M059J (cell line): ENCODE measurements around the gene SYMPK. TPM values are rescaled to one million over a fixed set of nuclear protein-coding genes. Genes with fewer than 3 reads are reported as not detected.

Experiments used
- DNase-seq: peaks from one replicate; pipeline ENCODE4 v3.0.0-alpha.2; 2012; ENCODE audit warnings: low read depth
- total RNA-seq: library from RNA; depleted of rRNA; stranded (reverse); fragments of >200 nt; shearing (Covaris generic); gene quantifications from 2 replicates; pipeline ENCODE4 v1.2.3, GENCODE V29; 2014

SYMPK gene
- total RNA-seq, 1 experiment from 2014 or later, result 36.5 TPM

DNA sequence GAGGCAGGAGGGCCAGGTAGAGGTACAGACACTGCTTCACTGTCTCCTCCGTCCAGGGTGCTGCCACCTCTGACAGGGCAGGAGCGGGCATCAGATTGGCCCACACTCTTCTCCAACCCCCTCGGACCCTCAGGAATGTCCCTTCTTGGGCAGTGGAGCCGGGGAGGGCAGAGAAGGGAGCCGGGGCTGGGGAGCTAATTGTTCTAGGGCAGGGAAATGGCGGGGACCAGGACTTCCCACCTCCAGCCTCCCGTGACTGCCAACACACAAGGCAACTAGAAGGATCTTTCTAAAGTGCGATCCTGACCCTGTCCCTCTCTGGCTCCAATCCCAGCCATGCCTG, 37.7 kb downstream of the SYMPK start:
- no peak for DNase-seq

DNA sequence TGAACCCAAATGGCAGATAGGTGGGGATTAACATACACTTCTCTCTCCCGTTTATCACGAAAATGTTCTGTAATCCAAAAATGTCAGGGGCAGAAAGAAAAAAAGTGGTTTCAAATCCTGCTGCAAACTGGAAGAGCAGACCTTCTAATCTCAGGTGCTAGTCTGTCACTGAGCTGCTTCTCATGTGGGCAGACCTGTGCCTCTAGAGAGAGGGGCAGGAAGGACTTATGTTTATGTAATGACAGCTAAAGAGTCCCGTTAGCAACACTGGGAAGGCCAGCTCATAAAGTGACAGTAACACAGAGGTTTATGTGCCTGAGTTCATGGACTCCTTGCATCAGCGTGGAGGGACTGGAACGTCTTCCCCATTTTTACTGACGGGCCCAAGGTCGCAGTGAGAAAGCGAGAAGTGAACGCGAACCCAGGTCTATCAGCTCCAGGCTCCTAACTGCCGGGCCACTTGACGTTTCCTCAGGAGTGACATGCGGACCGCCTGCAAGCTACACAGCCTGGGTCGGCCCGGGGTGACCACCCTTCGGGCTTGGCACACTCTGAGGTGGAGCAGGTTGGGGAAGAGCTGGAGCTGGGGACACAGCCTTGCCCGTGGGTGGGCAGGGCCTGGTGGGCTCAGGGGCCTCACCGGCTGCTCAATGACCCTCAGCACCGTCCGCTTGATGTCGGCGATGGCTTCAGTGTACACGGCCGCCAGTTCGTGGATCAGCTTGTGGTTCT, 38.2 kb downstream of the SYMPK start:
- DNase-seq, result no peak

DNA sequence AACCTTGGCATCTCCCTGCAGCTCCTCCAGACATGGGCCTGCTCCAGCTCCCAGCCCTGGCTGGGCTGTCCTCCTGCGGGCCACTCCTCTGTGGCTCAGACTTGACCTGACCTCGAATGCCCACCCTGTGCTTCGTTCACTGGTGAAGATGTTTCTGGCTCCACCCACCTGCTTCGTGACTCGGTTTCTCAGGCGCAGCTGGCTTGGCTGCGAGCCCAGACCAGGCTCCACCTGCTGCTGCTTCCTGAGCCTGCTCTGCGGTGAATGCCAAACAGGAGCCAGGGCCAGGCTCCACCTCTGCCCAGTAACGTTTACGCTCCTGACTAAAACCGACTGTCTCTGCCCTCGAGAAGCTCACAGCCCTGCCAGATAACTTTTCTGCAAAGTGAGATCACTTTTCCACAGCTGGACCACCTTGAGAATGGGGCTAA, 38.9 kb downstream of the SYMPK start:
- no peak for DNase-seq

DNA sequence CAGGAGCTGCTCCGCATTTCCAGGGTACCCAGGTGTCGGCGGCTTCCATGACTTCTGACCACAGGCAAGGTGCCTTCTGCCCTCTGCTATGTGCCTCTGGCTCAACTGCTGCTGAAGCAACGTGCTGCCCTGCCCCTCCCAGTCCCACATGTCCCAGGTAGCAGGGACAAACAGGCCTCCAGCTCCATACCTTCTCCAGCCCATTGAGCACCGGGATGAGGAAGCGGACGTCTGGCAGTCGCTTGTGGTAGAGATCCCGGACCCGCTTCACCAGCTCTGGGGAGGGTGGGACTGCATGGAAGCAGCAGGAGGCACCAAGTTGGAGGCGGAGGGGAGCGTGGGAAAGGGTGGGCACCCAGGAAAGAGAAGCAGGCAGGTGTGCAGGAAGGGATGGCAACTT, 39.8 kb downstream of the SYMPK start:
- DNase-seq, result no peak

- DNase-seq, result no peak
Observed at GRCh38 chr19:45822716-45823115, 40.2 kb downstream of the SYMPK start.

DNA sequence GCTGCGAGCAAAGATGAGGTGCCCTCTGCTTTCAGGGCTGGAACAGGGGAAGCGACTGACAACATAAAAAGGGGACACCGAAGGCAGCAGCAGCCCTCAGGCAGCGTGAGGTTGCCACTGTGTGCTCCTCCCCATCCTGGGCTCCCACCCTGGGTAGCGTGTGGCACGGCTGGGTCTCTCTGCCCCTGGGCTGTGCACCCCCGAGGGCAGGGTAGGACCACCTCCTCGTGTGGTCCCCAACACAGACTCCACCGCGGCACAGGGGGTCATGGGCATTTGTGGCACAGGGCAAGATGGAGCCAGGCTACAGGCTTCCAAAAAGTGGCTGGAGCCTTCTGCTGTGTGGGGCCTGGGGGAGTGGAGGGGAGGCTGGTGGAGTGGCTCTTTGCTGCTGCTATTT, 41.4 kb downstream of the SYMPK start:
- DNase-seq, result no peak

GRCh38 chr19:45821103-45821521, 41.8 kb downstream of the SYMPK start:
- DNase-seq, result no peak

- DNase-seq, result no peak
Observed at GRCh38 chr19:45820413-45821102, 42.4 kb downstream of the SYMPK start.

DNA sequence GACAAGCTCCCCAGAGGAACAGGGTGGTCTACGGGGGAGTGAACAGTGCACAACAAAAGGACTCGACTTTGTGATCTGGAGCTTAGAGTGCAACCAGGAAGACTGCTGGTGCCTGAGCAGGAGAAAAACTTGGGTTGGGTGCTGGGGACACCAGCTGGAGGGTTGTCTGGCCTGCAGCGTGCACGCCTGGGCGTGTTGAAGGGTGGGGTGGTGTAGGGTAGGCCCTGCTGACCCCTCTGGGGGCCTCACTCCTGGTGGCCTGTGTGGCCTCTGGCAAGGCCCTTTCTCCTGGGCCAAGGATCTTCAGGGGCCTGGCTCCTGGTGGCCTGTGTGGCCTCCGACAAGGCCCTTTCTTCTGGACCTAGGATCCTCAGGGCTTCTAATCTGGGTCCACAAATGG, 43.2 kb downstream of the SYMPK start:
- no peak for DNase-seq

- peak; percentile 70 for DNase-seq
Observed at GRCh38 chr19:45817725-45818301, 45.1 kb downstream of the SYMPK start.

- peak; percentile 87 for DNase-seq
Observed at GRCh38 chr19:45817010-45817724, 45.8 kb downstream of the SYMPK start.

- DNase-seq, result no peak
Observed at GRCh38 chr19:45816236-45817009, 46.5 kb downstream of the SYMPK start.

DNA sequence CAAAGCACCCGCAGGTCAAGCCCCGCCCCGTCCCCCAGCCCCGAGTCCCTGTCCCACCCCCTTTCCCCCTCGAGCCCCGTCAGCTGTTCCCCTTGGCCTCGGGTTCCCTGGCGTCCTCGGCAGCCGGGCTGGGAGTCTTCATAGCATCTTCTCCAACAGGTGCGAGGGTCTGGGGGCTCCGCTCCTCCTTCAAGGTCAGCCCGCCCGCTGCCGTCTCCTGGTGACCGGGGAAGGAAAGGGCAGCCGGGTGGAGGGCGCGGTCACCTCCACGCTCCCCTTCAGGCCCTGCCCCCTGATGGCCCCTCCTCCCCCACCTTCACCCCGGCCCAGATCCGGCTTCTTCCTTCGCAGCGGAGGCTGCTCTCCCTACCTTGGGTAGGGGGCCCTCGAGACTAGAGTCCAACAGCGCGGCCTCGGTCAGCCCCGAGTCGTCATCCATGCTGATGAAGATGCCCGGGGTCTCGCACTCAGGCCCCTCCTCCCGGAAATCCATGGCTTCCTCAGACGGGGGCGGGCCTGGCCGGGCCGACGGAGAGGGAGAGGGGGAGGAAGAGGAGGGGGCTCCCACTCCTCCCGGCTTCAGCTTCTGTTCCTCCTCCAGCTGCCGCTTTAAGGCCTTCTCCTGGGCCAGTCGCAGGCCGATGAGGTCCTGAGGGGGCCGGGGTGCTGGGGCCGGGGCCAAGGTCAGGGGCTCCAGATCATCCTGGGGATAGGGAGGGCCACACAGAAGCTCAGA, 47.3 kb downstream of the SYMPK start:
- no peak for DNase-seq

DNA sequence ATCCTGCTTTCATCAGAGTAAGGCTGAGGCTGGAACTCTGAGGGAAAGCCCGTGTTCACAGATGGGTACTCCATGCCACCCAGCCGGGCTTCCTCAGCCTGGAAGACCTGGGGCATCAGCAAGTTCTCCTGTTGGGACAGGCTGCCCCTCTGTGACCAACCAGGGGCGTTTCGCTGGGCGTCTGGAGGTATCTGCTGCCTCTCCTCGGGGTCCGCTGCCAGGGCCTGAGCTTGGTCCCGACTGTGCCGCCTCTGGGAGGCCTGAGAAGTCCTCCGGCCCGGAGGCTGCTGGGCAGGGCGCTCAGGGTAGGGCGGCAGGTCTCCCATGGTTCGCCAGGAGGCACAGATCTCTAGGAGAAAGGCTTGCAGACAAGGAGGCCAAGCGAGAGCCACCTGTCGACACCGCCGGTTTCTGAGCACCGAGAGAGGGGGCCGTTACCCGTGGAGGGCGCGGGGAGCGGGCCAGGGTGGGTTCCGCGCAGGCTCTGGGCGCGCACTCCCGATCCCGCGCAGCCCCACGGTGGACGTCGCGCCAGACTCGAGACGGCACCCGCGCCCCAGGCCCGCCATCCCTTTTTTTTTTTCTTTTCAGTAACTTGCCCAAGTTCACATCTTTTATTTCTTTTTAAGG, 48.0 kb downstream of the SYMPK start, which contains the start of gene RSPH6A:
Gene RSPH6A, minus strand, starts transcription at position 458 of the 630 bp plus-strand sequence. Its CDS starts 132 bp downstream, at position 326.
- DNase-seq, result no peak

DNA sequence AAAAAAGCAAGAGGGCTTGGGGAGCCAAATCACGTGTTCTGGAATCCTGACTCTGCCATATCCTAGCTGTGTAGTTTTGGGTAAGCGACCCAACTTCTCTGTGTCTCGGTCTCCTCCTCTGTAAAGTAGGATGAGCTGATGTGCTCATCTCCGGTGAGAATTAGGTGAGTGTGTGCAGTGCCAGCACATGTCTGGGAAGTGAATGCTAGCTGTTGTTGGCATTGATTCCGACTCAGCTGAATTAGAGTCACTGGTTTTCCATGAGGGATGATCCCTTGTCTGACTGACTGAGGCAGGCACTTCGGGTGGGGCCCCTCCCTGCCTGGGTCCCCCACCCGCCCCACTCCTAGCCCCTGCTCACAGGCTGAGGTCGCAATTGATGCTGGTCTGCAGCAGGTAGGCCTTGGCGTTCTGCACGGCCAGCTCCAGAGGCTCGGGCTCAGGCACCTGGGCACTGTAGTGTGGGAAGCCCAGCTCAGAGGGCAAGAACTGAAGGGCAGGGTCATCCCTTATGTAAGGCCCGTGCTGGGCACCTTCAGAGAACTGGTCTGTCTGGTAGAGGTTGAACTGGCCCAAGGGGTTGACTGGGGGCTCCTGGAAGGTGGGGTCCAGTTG, 48.7 kb downstream of the SYMPK start:
- no peak for DNase-seq

DNA sequence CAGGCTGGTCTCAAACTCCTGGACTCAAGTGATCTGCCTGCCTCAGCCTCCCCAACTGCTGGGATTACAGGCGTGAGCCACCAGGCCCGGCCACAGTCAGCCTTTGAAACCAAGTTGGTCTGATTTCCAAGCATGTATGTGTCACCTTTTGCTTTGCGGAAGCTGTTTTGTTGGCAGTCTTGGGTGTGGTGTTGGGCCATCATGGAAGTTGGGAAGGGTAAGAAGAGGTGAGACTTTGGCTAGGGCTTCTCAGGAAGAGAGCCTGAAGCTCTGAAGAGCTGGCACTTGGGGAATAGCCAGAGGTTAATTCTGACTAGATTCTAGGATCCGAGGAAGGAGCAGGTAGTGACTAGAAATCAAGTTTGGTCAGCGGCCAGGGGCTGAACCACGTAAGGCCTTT, 50.6 kb downstream of the SYMPK start:
- DNase-seq, result peak; percentile 34

GRCh38 chr19:45809643-45810159, 53.2 kb downstream of the SYMPK start:
- peak; percentile 86 for DNase-seq

GRCh38 chr19:45805719-45806118, 57.2 kb downstream of the SYMPK start:
- no peak for DNase-seq

GRCh38 chr19:45804959-45805230, 58.1 kb downstream of the SYMPK start:
- no peak for DNase-seq
